Measurements from ENCODE around the gene IRAG1.
A peak's percentile ranks its signal among the peaks of the same experiment; 100 is the strongest.
"Not testable (repeated sequence)": the region's sequence is repeated elsewhere in the genome, so short reads cannot be mapped to it uniquely, and the experiment has no call there.

IRAG1 gene

GRCh38 chr11:10701982-10702381 is 8.4 kb upstream of the IRAG1 start:
- DNase-seq (ENCODE audit: low spot score): no peak
- FAIRE-seq: no peak

- FAIRE-seq: no peak
- no peak for DNase-seq (ENCODE audit: low spot score)
These were observed 5.5 kb upstream of the IRAG1 start for GRCh38 chr11:10699072-10699471.

GRCh38 chr11:10697323-10697620 is 3.7 kb upstream of the IRAG1 start:
- no peak for DNase-seq (ENCODE audit: low spot score)
- no peak for FAIRE-seq

- FAIRE-seq (no peak), DNase-seq (ENCODE audit: low spot score) (no peak)
These were observed 3.1 kb upstream of the IRAG1 start for GRCh38 chr11:10696468-10697322.

- FAIRE-seq (no peak), DNase-seq (ENCODE audit: low spot score) (no peak)
These were observed 2.3 kb upstream of the IRAG1 start for GRCh38 chr11:10695833-10696232.

- FAIRE-seq (no peak), DNase-seq (ENCODE audit: low spot score) (no peak)
These were observed 1.1 kb upstream of the IRAG1 start for GRCh38 chr11:10694486-10695239.

GRCh38 chr11:10692531-10693115 is 932 bp downstream of the IRAG1 start:
- no peak for FAIRE-seq
- DNase-seq (ENCODE audit: low spot score): no peak

GRCh38 chr11:10688401-10688800 is 5.2 kb downstream of the IRAG1 start:
- FAIRE-seq (no peak), DNase-seq (ENCODE audit: low spot score) (peak; percentile 54)

GRCh38 chr11:10686311-10686710 is 7.2 kb downstream of the IRAG1 start:
- DNase-seq (ENCODE audit: low spot score): no peak
- no peak for FAIRE-seq

GRCh38 chr11:10683429-10683828 is 10.1 kb downstream of the IRAG1 start:
- no peak for FAIRE-seq
- DNase-seq (ENCODE audit: low spot score): no peak

GRCh38 chr11:10680956-10681487 is 12.5 kb downstream of the IRAG1 start:
- no peak for FAIRE-seq

GRCh38 chr11:10680279-10680678 is 13.3 kb downstream of the IRAG1 start:
- FAIRE-seq; DNase-seq (ENCODE audit: low spot score): not testable (repeated sequence)

More at GRCh38 chr11:10680956-10681487, 12.5 kb downstream of the IRAG1 start:
- DNase-seq (ENCODE audit: low spot score): no peak

- no peak for FAIRE-seq
These were observed 13.9 kb downstream of the IRAG1 start for GRCh38 chr11:10679644-10680043.

GRCh38 chr11:10678101-10678500 is 15.5 kb downstream of the IRAG1 start:
- no peak for FAIRE-seq

More at GRCh38 chr11:10679644-10680043, 13.9 kb downstream of the IRAG1 start:
- no peak for DNase-seq (ENCODE audit: low spot score)

GRCh38 chr11:10676919-10677318 is 16.6 kb downstream of the IRAG1 start:
- FAIRE-seq (no peak), DNase-seq (ENCODE audit: low spot score) (no peak)

More at GRCh38 chr11:10678101-10678500, 15.5 kb downstream of the IRAG1 start:
- peak; percentile 14 for DNase-seq (ENCODE audit: low spot score)

- no peak for FAIRE-seq
- no peak for DNase-seq (ENCODE audit: low spot score)
These were observed 18.6 kb downstream of the IRAG1 start for GRCh38 chr11:10674911-10675440.

GRCh38 chr11:10674440-10674855 is 19.1 kb downstream of the IRAG1 start:
- FAIRE-seq: no peak
- no peak for DNase-seq (ENCODE audit: low spot score)

GRCh38 chr11:10673501-10674062 is 20.0 kb downstream of the IRAG1 start:
- DNase-seq (ENCODE audit: low spot score) (no peak), FAIRE-seq (peak; percentile 23)

GRCh38 chr11:10670099-10670498 is 23.5 kb downstream of the IRAG1 start:
- FAIRE-seq (no peak), DNase-seq (ENCODE audit: low spot score) (no peak)

- FAIRE-seq (no peak), DNase-seq (ENCODE audit: low spot score) (peak; percentile 24)
These were observed 24.1 kb downstream of the IRAG1 start for GRCh38 chr11:10669258-10670033.

GRCh38 chr11:10667521-10667885 is 26.1 kb downstream of the IRAG1 start:
- DNase-seq (ENCODE audit: low spot score) (peak; percentile 39), FAIRE-seq (no peak)
